K562 (cell line): ENCODE data around the gene IGF2R. TPM values are rescaled to one million over a fixed set of nuclear protein-coding genes. Genes with fewer than 3 reads are reported as not detected.

Experiments used
- CBFA2T3 ChIP-seq: fragments of 450-650 bp; IDR thresholded peaks from 2 replicates; pipeline ENCODE4 v1.6.1; 2017
- CXXC5 ChIP-seq: fragments of 250-450 bp; sonication (Bioruptor Pico); IDR thresholded peaks from 2 replicates; pipeline ENCODE4 v1.8.0; 2022; ENCODE audit warnings: inconsistent platforms, mild to moderate bottlenecking, moderate library complexity
- JUN ChIP-seq, 2 experiments: sonication (generic) in 1 of 2; formaldehyde crosslinking in 1 of 2; IDR thresholded peaks; 2 replicates each; pipeline versions ENCODE4 v1.6.1 to v1.8.0; 2012 to 2022; ENCODE audit warnings: borderline replicate concordance in 2 of 2, mild to moderate bottlenecking in 2 of 2, improper control_type of control experiment in 1 of 2, low read depth in 1 of 2, low read length in 1 of 2, missing genetic modification reagents in 1 of 2
- MBD2 ChIP-seq: sonication (generic); IDR thresholded peaks from 2 replicates; pipeline ENCODE4 v1.6.1; 2016; ENCODE audit warnings: low read depth, borderline replicate concordance
- POU5F1 ChIP-seq: fragments of 150-350 bp; IDR thresholded peaks from 2 replicates; pipeline ENCODE4 v1.6.1; 2014; ENCODE audit warnings: borderline replicate concordance, low read length, low read depth, mild to moderate bottlenecking; ENCODE audit not compliant: partially characterized antibody
- TAL1 ChIP-seq: fragments of 450-650 bp; IDR thresholded peaks from 2 replicates; pipeline ENCODE4 v1.6.1; 2016; ENCODE audit warnings: mild to moderate bottlenecking
- TBL1XR1 ChIP-seq, 2 experiments: IDR thresholded peaks; 2 replicates each; pipeline ENCODE4 v1.6.1; 2012; ENCODE audit warnings: improper control_type of control experiment in 2 of 2, low read length in 2 of 2, mild to moderate bottlenecking in 1 of 2
- TCFL5 ChIP-seq: fragments of 250-450 bp; sonication (Bioruptor Pico); conservative IDR thresholded peaks from 2 replicates; pipeline ENCODE4 v1.6.1; 2021; ENCODE audit warnings: mild to moderate bottlenecking, moderate library complexity, matching md5 sums
- ZNF197 ChIP-seq: fragments of 200-800 bp; sonication (Bioruptor generic); IDR thresholded peaks from 2 replicates; pipeline ENCODE4 v1.6.1; 2016; ENCODE audit warnings: low read depth, missing genetic modification characterization, missing compliant biosample characterization
- ZNF431 ChIP-seq: sonication (generic); formaldehyde crosslinking; IDR thresholded peaks from 2 replicates; pipeline ENCODE4 v1.8.0; 2022; ENCODE audit warnings: mild to moderate bottlenecking, missing genetic modification reagents
- ZNF584 ChIP-seq: fragments of 200-800 bp; sonication (Bioruptor generic); IDR thresholded peaks from 2 replicates; pipeline ENCODE4 v1.6.1; 2016; ENCODE audit warnings: low read depth, mild to moderate bottlenecking, missing genetic modification characterization, missing compliant biosample characterization
- polyA plus RNA-seq, 8 experiments: library from polyadenylated mRNA; depleted of rRNA in 4 of 8; stranded (reverse) in 5 of 8; unstranded in 3 of 8; fragments of >200 nt; fragmentation: Nextera tagmentation in 2 of 8; fragmentation: Illumina TruSeq in 1 of 8; extraction: Ambion mirVana in 2 of 8; extraction: Trizol in 1 of 8; gene quantifications; 2 replicates each; pipeline versions ENCODE4 v1.2.1 to v1.2.3, GENCODE V29; 2011 to 2014; ENCODE audit warnings: inconsistent platforms in 1 of 8, missing spikeins in 1 of 8
- total RNA-seq, 7 experiments: library from RNA; depleted of rRNA in 6 of 7; stranded (reverse); fragments of >200 nt in 6 of 7; fragmentation: Illumina TruSeq in 2 of 7; extraction: Trizol in 2 of 7; gene quantifications; 2 replicates each; pipeline versions ENCODE4 v1.2.1 to v1.2.3, GENCODE V29; 2011 to 2021; ENCODE audit warnings: low replicate concordance in 1 of 7
- TF ChIP-seq, protein P1 (sequence below): fragments of 450-650 bp; IDR thresholded peaks from 2 replicates; pipeline ENCODE4 v1.6.1; 2016; ENCODE audit warnings: mild to moderate bottlenecking, moderate library complexity
- TF ChIP-seq, protein P2 (sequence below): sonication (generic); formaldehyde crosslinking; IDR thresholded peaks from 2 replicates; pipeline ENCODE4 v1.8.1; 2023; ENCODE audit warnings: mild to moderate bottlenecking, missing genetic modification reagents, moderate library complexity

IGF2R gene
- total and polyA plus RNA-seq, 9 of the 15 experiments (the other 6 are each of a cell fraction or from before 2014, with no cell fraction given), result 3.5 to 92.3 (median 34.5) TPM

DNA sequence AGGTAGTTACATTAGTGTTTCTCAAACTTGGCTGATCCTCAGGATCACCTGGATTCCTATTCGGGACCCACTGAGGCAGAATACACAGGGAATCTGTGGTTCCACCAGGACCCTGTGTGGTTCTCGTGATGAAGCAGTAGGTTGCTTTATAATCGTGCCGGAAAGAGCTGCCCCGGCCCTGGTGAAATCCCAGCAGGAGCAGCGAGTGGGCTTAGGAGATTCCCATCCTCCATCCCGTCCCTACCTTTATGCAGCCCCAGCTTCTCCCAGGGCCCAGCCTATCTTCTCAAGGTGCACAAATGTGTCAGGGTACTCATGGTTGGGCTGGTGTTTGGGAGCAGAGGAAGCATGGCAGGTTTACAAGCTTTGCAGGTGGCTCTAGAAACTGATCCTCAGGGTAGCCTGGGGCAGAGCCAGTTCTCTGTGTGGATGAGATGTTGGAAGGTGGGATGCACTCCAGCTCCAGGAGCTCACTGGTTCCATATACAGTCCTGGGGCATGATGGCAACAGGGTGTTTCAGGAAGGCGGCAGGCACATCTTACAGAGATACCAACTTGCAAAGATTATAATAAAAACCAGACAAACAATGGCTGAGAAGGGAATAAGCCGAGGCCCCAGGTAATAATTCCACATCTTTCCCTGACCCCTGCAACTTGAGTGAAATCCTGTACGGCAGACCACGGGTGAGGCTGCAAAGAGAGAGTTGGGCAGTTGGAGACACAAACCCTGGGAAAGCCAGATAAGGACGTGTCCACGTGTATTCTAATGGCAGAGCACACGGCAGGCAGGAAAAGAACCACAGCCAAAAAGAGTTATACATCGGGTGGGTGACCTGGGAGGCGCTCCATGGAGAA lies 158.6 kb downstream of the IGF2R start (continued):
- TF ChIP-seq JUN (IDR thresholded peaks at IDR 0.05; ENCODE audit: borderline replicate concordance, low read depth, low read length), result no peak
- TF ChIP-seq JUN (CRISPR knock-in tag; IDR thresholded peaks at IDR 0.05; ENCODE audit: borderline replicate concordance), result no peak
- TF ChIP-seq, protein P1, sequence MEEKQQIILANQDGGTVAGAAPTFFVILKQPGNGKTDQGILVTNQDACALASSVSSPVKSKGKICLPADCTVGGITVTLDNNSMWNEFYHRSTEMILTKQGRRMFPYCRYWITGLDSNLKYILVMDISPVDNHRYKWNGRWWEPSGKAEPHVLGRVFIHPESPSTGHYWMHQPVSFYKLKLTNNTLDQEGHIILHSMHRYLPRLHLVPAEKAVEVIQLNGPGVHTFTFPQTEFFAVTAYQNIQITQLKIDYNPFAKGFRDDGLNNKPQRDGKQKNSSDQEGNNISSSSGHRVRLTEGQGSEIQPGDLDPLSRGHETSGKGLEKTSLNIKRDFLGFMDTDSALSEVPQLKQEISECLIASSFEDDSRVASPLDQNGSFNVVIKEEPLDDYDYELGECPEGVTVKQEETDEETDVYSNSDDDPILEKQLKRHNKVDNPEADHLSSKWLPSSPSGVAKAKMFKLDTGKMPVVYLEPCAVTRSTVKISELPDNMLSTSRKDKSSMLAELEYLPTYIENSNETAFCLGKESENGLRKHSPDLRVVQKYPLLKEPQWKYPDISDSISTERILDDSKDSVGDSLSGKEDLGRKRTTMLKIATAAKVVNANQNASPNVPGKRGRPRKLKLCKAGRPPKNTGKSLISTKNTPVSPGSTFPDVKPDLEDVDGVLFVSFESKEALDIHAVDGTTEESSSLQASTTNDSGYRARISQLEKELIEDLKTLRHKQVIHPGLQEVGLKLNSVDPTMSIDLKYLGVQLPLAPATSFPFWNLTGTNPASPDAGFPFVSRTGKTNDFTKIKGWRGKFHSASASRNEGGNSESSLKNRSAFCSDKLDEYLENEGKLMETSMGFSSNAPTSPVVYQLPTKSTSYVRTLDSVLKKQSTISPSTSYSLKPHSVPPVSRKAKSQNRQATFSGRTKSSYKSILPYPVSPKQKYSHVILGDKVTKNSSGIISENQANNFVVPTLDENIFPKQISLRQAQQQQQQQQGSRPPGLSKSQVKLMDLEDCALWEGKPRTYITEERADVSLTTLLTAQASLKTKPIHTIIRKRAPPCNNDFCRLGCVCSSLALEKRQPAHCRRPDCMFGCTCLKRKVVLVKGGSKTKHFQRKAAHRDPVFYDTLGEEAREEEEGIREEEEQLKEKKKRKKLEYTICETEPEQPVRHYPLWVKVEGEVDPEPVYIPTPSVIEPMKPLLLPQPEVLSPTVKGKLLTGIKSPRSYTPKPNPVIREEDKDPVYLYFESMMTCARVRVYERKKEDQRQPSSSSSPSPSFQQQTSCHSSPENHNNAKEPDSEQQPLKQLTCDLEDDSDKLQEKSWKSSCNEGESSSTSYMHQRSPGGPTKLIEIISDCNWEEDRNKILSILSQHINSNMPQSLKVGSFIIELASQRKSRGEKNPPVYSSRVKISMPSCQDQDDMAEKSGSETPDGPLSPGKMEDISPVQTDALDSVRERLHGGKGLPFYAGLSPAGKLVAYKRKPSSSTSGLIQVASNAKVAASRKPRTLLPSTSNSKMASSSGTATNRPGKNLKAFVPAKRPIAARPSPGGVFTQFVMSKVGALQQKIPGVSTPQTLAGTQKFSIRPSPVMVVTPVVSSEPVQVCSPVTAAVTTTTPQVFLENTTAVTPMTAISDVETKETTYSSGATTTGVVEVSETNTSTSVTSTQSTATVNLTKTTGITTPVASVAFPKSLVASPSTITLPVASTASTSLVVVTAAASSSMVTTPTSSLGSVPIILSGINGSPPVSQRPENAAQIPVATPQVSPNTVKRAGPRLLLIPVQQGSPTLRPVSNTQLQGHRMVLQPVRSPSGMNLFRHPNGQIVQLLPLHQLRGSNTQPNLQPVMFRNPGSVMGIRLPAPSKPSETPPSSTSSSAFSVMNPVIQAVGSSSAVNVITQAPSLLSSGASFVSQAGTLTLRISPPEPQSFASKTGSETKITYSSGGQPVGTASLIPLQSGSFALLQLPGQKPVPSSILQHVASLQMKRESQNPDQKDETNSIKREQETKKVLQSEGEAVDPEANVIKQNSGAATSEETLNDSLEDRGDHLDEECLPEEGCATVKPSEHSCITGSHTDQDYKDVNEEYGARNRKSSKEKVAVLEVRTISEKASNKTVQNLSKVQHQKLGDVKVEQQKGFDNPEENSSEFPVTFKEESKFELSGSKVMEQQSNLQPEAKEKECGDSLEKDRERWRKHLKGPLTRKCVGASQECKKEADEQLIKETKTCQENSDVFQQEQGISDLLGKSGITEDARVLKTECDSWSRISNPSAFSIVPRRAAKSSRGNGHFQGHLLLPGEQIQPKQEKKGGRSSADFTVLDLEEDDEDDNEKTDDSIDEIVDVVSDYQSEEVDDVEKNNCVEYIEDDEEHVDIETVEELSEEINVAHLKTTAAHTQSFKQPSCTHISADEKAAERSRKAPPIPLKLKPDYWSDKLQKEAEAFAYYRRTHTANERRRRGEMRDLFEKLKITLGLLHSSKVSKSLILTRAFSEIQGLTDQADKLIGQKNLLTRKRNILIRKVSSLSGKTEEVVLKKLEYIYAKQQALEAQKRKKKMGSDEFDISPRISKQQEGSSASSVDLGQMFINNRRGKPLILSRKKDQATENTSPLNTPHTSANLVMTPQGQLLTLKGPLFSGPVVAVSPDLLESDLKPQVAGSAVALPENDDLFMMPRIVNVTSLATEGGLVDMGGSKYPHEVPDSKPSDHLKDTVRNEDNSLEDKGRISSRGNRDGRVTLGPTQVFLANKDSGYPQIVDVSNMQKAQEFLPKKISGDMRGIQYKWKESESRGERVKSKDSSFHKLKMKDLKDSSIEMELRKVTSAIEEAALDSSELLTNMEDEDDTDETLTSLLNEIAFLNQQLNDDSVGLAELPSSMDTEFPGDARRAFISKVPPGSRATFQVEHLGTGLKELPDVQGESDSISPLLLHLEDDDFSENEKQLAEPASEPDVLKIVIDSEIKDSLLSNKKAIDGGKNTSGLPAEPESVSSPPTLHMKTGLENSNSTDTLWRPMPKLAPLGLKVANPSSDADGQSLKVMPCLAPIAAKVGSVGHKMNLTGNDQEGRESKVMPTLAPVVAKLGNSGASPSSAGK, result peak; percentile 89
- TF ChIP-seq CBFA2T3, result peak; percentile 6; the same call in 1 of the 2 replicates
- no peak for TF ChIP-seq TCFL5 (CRISPR knock-in tag)
- TF ChIP-seq ZNF197 (CRISPR knock-in tag), result 0 out of 2 replicates have a peak, but pooled peaks have one; percentile 44
- TF ChIP-seq TBL1XR1 (IDR thresholded peaks at IDR 0.05; ENCODE audit: low read length in 2 of 2), result no peak
- TF ChIP-seq MBD2, result no peak
- TF ChIP-seq, protein P2, sequence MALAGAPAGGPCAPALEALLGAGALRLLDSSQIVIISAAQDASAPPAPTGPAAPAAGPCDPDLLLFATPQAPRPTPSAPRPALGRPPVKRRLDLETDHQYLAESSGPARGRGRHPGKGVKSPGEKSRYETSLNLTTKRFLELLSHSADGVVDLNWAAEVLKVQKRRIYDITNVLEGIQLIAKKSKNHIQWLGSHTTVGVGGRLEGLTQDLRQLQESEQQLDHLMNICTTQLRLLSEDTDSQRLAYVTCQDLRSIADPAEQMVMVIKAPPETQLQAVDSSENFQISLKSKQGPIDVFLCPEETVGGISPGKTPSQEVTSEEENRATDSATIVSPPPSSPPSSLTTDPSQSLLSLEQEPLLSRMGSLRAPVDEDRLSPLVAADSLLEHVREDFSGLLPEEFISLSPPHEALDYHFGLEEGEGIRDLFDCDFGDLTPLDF, result no peak
- TF ChIP-seq ZNF431, result 0 out of 2 replicates have a peak, but pooled peaks have one; percentile 31
- peak; percentile 38 for TF ChIP-seq TAL1
- peak; percentile 35; the same call in 1 of the 2 replicates for TF ChIP-seq CXXC5 (CRISPR knock-in tag)
- 0 out of 2 replicates have a peak, but pooled peaks have one; percentile 29 for TF ChIP-seq ZNF584
- no peak for TF ChIP-seq POU5F1
